ENCODE data around the gene PPP2R3B.

The PPP2R3B gene

DNA sequence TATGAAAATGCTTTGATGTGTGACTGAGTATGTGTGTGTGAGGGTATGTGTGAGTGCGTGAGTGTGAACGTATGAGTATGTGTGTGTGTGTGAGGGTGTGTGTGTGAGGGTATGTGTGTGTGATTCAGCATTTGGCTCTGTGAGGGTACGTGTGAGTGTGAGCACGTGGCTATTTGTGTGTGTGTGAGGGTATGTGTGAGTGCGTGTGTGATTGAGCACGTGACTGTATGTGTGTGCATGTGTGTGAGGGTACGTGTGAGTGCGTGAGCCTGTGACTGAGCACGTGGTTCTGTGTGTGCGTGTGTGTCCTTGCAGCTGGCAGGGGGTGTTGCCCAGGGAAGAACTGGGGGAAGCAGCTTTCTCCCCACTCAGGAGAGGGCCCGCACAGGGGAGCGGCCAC is 16.1 kb upstream of the PPP2R3B start:
- TF ChIP-seq, protein P1, sequence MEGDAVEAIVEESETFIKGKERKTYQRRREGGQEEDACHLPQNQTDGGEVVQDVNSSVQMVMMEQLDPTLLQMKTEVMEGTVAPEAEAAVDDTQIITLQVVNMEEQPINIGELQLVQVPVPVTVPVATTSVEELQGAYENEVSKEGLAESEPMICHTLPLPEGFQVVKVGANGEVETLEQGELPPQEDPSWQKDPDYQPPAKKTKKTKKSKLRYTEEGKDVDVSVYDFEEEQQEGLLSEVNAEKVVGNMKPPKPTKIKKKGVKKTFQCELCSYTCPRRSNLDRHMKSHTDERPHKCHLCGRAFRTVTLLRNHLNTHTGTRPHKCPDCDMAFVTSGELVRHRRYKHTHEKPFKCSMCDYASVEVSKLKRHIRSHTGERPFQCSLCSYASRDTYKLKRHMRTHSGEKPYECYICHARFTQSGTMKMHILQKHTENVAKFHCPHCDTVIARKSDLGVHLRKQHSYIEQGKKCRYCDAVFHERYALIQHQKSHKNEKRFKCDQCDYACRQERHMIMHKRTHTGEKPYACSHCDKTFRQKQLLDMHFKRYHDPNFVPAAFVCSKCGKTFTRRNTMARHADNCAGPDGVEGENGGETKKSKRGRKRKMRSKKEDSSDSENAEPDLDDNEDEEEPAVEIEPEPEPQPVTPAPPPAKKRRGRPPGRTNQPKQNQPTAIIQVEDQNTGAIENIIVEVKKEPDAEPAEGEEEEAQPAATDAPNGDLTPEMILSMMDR (IDR thresholded peaks at IDR 0.05; ENCODE audit: low read depth, low read length, missing control alignments): no peak
- no peak for DNase-seq (ENCODE audit: low read depth)
- H3K4me3 ChIP-seq (ENCODE audit: low read depth, low read length): no peak overlapping the region

DNA sequence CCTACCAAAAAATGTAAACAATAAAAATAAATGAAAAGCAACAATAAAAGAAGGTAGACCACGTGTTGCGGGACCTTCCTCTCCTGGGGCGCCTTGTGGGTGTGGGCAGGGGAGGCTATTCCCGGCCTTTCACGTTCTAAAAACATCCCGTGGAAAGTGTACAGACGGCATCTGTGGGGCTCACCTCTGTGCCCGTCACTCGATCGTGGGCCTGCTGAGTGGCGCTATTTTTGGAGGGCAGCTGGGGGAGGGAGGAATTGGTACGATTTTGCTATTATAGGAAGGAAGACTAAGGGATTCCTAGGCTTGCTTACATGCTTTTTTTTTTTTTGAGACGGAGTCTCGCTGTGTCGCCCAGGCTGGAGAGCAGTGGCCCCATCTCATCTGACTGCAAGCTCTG is 13.6 kb upstream of the PPP2R3B start:
- no peak overlapping the region for H3K4me3 ChIP-seq (ENCODE audit: low read depth, low read length)
- no peak for DNase-seq (ENCODE audit: low read depth)
- TF ChIP-seq, protein P1 (IDR thresholded peaks at IDR 0.05; ENCODE audit: low read depth, low read length, missing control alignments): no peak

DNA sequence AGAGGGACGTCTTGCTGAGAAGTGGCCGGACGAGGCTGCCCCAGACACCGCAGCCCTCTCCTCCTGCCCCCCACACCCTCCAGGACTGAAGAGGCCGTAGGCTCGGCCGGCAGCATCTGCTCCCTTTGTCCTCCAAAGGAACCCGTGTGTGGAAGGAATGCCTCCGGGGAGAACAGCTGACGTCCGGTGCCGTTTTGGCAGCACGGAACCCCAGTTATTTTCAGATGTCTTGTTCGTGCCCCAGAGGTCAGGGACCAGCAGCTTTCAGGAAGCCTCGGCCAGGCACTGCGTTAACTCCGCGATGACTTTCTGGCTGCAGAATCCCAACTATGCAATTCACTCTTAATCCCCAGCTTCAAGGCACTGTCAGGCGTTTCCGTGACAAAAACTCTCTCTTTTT is 10.9 kb upstream of the PPP2R3B start:
- DNase-seq (ENCODE audit: low read depth): no peak
- H3K4me3 ChIP-seq (ENCODE audit: low read depth, low read length): no peak overlapping the region
- TF ChIP-seq, protein P1 (IDR thresholded peaks at IDR 0.05; ENCODE audit: low read depth, low read length, missing control alignments): no peak

DNA sequence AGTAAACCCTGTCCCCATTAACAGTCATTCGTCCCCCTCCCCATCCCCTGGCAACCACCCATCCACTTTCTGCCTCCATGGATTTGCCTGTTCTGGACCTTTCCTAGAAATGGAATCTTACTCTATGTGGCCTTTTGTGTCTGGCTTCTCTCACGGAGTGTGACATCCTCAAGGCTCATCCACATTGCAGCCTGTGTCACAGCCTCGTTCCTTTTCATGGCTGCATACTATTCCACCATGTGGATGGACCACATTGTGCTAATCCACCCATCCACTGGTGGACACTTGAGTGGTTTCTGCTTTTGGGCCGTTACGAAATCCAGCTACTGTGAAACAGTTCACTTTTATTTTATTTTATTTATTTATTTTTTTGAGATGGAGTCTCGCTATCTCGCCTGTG is 8.1 kb upstream of the PPP2R3B start:
- H3K4me3 ChIP-seq (ENCODE audit: low read depth, low read length): no peak overlapping the region
- DNase-seq (ENCODE audit: low read depth): no peak
- TF ChIP-seq, protein P1 (IDR thresholded peaks at IDR 0.05; ENCODE audit: low read depth, low read length, missing control alignments): no peak

DNA sequence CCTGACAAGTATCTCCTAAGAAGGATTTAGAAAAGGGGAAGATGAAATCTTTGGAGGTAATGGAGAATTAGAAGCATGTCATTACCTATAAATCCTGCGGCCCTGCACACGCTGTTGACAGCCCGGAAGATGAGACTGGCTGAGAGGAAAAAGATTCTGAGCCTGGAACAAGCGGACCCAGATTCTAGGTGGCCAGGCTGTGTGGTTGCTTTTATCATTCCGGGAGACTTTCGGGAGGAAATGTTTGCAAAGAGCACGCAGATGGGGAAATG is 5.8 kb upstream of the PPP2R3B start:
- no peak for DNase-seq (ENCODE audit: low read depth)
- H3K4me3 ChIP-seq (ENCODE audit: low read depth, low read length): no peak overlapping the region
- TF ChIP-seq, protein P1 (IDR thresholded peaks at IDR 0.05; ENCODE audit: low read depth, low read length, missing control alignments): no peak

DNA sequence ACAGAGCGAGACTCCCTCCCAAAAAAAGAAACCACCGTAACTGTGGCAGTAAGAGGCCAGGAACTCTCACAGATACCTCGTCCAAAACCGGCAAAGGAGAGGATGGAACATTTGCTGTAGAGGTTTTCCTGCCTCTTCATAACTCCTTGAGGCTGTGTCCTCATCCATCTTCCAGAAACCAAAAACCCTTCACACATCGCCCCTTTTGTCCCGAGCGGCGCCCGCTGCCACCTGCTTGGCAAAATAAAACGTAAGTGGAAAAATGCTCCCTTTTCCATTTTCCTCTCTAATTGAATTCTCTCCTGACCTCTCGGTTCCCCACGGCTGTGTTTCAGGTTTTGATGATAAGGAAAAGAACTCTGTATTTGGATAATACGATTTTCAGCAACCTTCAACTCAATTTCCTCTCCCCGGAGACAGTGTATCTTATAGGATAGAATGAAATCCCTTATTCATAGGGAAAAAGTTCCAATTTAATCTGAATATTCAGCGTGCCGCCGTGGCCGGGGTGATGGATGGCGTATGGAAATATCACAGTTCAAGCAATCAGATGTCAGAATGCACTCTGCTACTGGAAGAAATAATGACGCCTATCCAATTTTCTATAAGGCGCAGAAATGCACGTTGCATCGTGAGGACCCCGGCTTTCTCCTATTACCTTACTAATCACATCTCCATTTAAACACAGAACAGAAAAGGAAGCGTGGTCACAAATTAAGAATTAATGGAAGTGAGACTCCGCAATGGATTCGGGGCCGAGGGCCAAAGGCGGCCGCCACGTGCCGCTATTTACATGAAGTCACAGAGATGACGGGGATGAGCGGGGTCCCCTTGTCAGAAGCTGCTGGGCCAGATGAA is 5.2 kb upstream of the PPP2R3B start:
- no peak for DNase-seq (ENCODE audit: low read depth)
- TF ChIP-seq, protein P1 (IDR thresholded peaks at IDR 0.05; ENCODE audit: low read depth, low read length, missing control alignments): no peak

DNA sequence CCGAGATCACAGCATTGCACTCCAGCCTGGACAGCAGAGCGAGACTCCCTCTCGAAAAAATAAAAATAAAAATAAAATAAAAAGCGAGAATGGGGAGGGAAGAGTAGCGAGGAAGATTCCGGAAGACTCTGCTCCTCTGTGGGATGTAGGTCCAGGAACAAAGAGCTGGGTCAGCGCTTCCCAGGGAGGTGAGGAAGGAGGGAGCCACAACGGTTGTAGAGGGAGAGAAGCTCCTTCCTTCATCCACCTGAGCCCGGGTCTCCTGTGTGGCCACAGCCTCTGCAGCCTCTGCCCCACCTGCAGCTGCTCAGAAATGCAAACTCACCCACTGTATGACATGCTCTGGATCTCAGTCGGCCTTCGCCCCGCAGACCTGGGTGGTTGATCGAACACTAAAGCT is 3.8 kb upstream of the PPP2R3B start:
- TF ChIP-seq, protein P1 (IDR thresholded peaks at IDR 0.05; ENCODE audit: low read depth, low read length, missing control alignments): no peak
- no peak overlapping the region for H3K4me3 ChIP-seq (ENCODE audit: low read depth, low read length)
- no peak for DNase-seq (ENCODE audit: low read depth)

More for the DNA sequence above, 5.2 kb upstream of the PPP2R3B start:
- no peak overlapping the region for H3K4me3 ChIP-seq (ENCODE audit: low read depth, low read length)

Measured in GM12864 (cell line).